Measurements from ENCODE around the gene LAMTOR1.

Gene LAMTOR1

DNA sequence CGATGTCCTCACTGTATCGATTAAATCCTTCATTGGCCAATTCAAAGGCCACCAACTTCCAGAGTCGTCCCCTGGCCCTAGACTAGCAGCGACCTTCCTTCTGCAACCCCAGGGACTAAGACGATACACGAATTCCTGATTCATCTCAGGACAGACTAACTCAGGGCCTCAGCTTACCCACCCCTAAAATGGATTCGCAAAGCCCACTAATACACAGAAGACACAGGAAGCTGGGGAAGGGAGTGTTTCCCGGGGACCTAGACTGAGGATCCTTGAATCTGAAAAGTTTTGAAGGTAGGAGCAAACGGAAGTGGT lies 509 bp downstream of the LAMTOR1 start:
- TF ChIP-seq, protein P1, sequence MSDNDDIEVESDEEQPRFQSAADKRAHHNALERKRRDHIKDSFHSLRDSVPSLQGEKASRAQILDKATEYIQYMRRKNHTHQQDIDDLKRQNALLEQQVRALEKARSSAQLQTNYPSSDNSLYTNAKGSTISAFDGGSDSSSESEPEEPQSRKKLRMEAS (IDR thresholded peaks at IDR 0.05), result no peak
- TF ChIP-seq TEAD4 (IDR thresholded peaks at IDR 0.05) (no peak), CEBPB (IDR thresholded peaks at IDR 0.05) (no peak), EP300 (IDR thresholded peaks at IDR 0.05; ENCODE audit: borderline replicate concordance) (no peak), TAF1 (IDR thresholded peaks at IDR 0.05; ENCODE audit: low read depth) (no peak)

DNA sequence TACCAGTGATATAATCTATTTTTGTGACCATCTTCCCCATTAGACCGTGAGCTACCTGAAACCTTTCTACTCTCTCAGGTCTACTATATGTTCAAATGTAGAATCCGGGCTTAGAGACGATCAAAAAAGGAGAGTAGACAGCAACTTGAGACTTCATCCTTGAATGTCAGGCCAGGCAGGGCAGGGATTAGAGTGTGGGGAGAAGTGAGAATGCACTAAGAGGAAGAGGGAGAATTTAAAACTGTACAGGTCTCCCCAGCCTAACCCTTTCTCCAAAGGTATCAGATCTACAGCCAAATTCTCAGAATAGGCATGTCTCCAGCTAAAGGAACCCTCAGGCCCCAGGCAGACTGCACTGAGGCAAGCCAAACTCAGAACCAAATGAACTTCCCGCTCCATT lies 935 bp downstream of the LAMTOR1 start:
- TF ChIP-seq TEAD4 (IDR thresholded peaks at IDR 0.05), result no peak

DNA sequence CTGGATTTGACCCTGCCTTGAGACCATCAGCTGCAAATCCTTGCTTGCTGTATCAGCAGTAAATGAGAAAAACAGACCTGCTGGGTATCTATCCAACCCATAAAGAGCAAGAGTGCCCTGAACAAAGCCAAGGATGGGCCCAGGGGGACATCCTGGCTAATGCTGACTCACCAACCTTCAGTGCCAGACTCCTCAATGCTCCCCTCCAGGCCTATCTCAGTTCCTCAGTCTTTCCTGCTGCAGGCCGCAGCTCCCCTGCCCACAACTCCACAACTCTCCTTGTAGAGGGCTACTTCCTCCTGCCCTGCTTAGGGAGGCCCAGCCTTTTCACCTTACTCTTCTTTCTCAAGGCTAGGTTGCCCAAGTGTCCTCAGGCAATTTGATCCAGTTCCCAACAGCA lies 2.6 kb downstream of the LAMTOR1 start:
- TF ChIP-seq RAD21 (IDR thresholded peaks at IDR 0.05; ENCODE audit: low read depth) (no peak), EP300 (IDR thresholded peaks at IDR 0.05; ENCODE audit: borderline replicate concordance) (no peak)

DNA sequence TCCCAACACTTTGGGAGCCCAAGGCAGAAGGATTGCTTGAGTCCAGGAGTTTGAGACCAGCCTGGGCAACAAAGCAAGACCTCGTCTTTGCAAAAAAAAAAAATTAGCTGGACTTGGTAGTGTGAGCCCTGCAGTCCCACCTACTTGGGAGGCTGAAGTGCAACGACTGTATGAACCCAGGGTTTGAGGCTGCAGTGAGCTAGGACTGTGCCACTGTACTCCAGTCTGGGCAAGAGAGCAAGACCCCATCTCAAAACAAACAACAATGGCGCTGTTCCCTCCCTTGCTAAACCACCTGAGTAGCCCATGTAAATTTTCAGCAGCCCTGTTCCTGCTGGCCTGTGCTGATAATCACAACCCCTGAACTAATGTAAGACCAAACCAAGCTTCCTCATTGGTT lies 3.1 kb downstream of the LAMTOR1 start:
- TF ChIP-seq NFIC (IDR thresholded peaks at IDR 0.05) (no peak), RAD21 (IDR thresholded peaks at IDR 0.05; ENCODE audit: low read depth) (no peak), EGR1 (IDR thresholded peaks at IDR 0.05) (no peak), TCF12 (IDR thresholded peaks at IDR 0.05; ENCODE audit: low read depth) (no peak), TAF1 (IDR thresholded peaks at IDR 0.05; ENCODE audit: low read depth) (no peak), CEBPB (IDR thresholded peaks at IDR 0.05) (no peak), FOXM1 (IDR thresholded peaks at IDR 0.05; ENCODE audit: borderline replicate concordance, low read depth) (no peak), YY1 (IDR thresholded peaks at IDR 0.05; ENCODE audit: low read depth) (no peak), EP300 (IDR thresholded peaks at IDR 0.05; ENCODE audit: borderline replicate concordance) (no peak), TEAD4 (IDR thresholded peaks at IDR 0.05) (no peak), ZBTB7A (IDR thresholded peaks at IDR 0.05; ENCODE audit: low read depth) (no peak), CREB1 (IDR thresholded peaks at IDR 0.05; ENCODE audit: low read depth) (no peak)
- TF ChIP-seq, protein P1 (IDR thresholded peaks at IDR 0.05), result no peak
- TF ChIP-seq, protein P2, sequence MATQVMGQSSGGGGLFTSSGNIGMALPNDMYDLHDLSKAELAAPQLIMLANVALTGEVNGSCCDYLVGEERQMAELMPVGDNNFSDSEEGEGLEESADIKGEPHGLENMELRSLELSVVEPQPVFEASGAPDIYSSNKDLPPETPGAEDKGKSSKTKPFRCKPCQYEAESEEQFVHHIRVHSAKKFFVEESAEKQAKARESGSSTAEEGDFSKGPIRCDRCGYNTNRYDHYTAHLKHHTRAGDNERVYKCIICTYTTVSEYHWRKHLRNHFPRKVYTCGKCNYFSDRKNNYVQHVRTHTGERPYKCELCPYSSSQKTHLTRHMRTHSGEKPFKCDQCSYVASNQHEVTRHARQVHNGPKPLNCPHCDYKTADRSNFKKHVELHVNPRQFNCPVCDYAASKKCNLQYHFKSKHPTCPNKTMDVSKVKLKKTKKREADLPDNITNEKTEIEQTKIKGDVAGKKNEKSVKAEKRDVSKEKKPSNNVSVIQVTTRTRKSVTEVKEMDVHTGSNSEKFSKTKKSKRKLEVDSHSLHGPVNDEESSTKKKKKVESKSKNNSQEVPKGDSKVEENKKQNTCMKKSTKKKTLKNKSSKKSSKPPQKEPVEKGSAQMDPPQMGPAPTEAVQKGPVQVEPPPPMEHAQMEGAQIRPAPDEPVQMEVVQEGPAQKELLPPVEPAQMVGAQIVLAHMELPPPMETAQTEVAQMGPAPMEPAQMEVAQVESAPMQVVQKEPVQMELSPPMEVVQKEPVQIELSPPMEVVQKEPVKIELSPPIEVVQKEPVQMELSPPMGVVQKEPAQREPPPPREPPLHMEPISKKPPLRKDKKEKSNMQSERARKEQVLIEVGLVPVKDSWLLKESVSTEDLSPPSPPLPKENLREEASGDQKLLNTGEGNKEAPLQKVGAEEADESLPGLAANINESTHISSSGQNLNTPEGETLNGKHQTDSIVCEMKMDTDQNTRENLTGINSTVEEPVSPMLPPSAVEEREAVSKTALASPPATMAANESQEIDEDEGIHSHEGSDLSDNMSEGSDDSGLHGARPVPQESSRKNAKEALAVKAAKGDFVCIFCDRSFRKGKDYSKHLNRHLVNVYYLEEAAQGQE (IDR thresholded peaks at IDR 0.05; ENCODE audit: low read depth), result no peak
- TF ChIP-seq, protein P3, sequence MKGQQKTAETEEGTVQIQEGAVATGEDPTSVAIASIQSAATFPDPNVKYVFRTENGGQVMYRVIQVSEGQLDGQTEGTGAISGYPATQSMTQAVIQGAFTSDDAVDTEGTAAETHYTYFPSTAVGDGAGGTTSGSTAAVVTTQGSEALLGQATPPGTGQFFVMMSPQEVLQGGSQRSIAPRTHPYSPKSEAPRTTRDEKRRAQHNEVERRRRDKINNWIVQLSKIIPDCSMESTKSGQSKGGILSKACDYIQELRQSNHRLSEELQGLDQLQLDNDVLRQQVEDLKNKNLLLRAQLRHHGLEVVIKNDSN (IDR thresholded peaks at IDR 0.05), result no peak

DNA sequence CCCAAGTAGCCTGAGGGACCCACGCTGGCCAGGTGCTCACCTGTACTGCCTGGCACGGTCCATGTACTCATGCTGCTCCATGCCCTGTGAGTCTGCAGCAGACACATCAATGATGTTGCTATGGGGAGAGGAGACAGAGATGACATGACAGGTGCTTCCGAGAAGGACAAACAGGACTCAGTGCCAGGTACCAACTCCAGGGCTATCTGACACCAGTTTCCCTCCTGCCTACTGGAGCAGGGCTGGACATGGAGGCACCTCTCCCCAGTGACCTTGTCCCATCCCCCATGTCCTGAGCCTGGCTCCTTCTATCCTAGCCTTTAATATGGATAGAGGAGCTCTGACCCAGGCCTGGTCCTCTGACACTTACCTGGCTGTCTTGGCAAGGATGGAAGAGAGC lies 4.4 kb downstream of the LAMTOR1 start:
- TF ChIP-seq, protein P2 (IDR thresholded peaks at IDR 0.05; ENCODE audit: low read depth), result no peak
- no peak for TF ChIP-seq YY1 (IDR thresholded peaks at IDR 0.05; ENCODE audit: low read depth)
- TF ChIP-seq CREB1 (IDR thresholded peaks at IDR 0.05; ENCODE audit: low read depth), result no peak
- TF ChIP-seq NFIC (IDR thresholded peaks at IDR 0.05), result no peak
- TF ChIP-seq TAF1 (IDR thresholded peaks at IDR 0.05; ENCODE audit: low read depth), result no peak
- TF ChIP-seq, protein P1 (IDR thresholded peaks at IDR 0.05), result no peak
- TF ChIP-seq RAD21 (IDR thresholded peaks at IDR 0.05; ENCODE audit: low read depth), result no peak

DNA sequence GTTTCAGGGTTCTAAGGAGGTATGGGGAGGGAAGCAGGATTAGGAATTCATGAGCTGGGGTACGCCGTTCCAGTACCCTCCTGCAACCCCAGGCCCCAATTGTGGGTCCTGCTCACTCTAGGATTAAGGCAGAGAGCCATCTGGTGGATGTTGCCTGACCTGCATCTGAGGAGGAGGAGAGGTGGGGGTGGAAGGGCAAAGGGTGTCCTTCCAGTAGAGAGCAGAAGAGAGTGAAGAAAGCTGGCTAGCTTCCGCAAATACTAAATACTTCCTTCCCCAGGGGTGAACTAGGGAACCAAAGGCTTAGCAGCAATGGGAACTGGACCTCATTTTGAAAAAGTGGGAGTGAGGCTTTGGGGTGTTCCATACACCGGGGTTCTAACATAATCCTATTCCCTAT lies 11.8 kb downstream of the LAMTOR1 start:
- peak; percentile 83 for TF ChIP-seq RAD21 (IDR thresholded peaks at IDR 0.05; ENCODE audit: low read depth)
- no peak for TF ChIP-seq EGR1 (IDR thresholded peaks at IDR 0.05)
- TF ChIP-seq TAF1 (IDR thresholded peaks at IDR 0.05; ENCODE audit: low read depth), result no peak
- TF ChIP-seq, protein P2 (IDR thresholded peaks at IDR 0.05; ENCODE audit: low read depth), result no peak
- TF ChIP-seq YY1 (IDR thresholded peaks at IDR 0.05; ENCODE audit: low read depth), result no peak
